A673 (cell line): ENCODE data around the gene ZNF780B. TPM values are rescaled to one million over a fixed set of nuclear protein-coding genes. Genes with fewer than 3 reads are reported as not detected.

Experiments
- Bru-seq: library from RNA; stranded (reverse); fragments of 400-500 nt; gene quantifications from one replicate; lab custom pipeline; 2021; lab: Mats Ljungman, UMichigan
- BruChase-seq, 2 experiments: library from RNA; stranded (reverse); fragments of 400-500 nt; gene quantifications; one replicate each; lab custom pipeline; 2021; lab: Mats Ljungman, UMichigan
- BruUV-seq: library from RNA; stranded (reverse); fragments of 400-500 nt; replicated peaks from 2 replicates; lab custom pipeline; 2021; lab: Mats Ljungman, UMichigan
- CTCF ChIA-PET: fragments of 300-600 bp; sonication (Branson Sonifier 250); formaldehyde crosslinking; loops from one replicate; lab custom pipeline; 2022; ENCODE audit warnings: antibody characterized with exemption; lab: Charles Lee
- POLR2A ChIA-PET: fragments of 300-600 bp; sonication (Branson Sonifier 250); formaldehyde crosslinking; loops from one replicate; lab custom pipeline; 2022; ENCODE audit warnings: antibody characterized with exemption; ENCODE audit not compliant: low non-redundant PET; lab: Charles Lee
- DNase-seq: peaks from one replicate; pipeline ENCODE4 v3.0.0-alpha.2; 2015; ENCODE audit warnings: low spot score
- H3K27ac ChIP-seq: fragments of 200-600 bp; sonication (generic); 2 replicates; pipeline ENCODE4 v1.5.1; 2016; ENCODE audit warnings: mixed run types, low read depth, mild to moderate bottlenecking, mixed read lengths, antibody characterized with exemption, low read length; ENCODE audit not compliant: poor library complexity, severe bottlenecking
- H3K27me3 ChIP-seq: fragments of 200-600 bp; sonication (generic); replicated peaks from 2 replicates; pipeline ENCODE4 v1.6.1; 2017; ENCODE audit warnings: mixed run types, low read depth, mild to moderate bottlenecking, mixed read lengths, antibody characterized with exemption, low read length; ENCODE audit not compliant: insufficient read depth, poor library complexity
- H3K36me3 ChIP-seq: fragments of 200-600 bp; sonication (generic); 2 replicates; pipeline ENCODE4 v1.6.1; 2016; ENCODE audit warnings: mixed run types, mild to moderate bottlenecking, mixed read lengths, antibody characterized with exemption, low read length; ENCODE audit not compliant: insufficient read depth, poor library complexity, severe bottlenecking
- H3K4me1 ChIP-seq: fragments of 200-600 bp; sonication (generic); 2 replicates; pipeline ENCODE4 v1.6.1; 2017; ENCODE audit warnings: mixed run types, mild to moderate bottlenecking, mixed read lengths, antibody characterized with exemption, low read length; ENCODE audit not compliant: insufficient read depth, poor library complexity, severe bottlenecking
- H3K4me3 ChIP-seq: fragments of 200-600 bp; sonication (generic); 2 replicates; pipeline ENCODE4 v1.5.1; 2016; ENCODE audit warnings: low read depth, mixed run types, mild to moderate bottlenecking, mixed read lengths, low read length; ENCODE audit not compliant: poor library complexity, severe bottlenecking
- H3K9me3 ChIP-seq: fragments of 200-600 bp; sonication (generic); 2 replicates; pipeline ENCODE4 v1.6.1; 2016; ENCODE audit warnings: mixed run types, low read depth, mild to moderate bottlenecking, mixed read lengths, antibody characterized with exemption, low read length; ENCODE audit not compliant: poor library complexity, severe bottlenecking
- EZH2 ChIP-seq: fragments of 200-600 bp; sonication (generic); IDR thresholded peaks from 2 replicates; pipeline ENCODE4 v1.6.1; 2017; ENCODE audit warnings: borderline replicate concordance, low read depth, mild to moderate bottlenecking, mixed read lengths, antibody characterized with exemption, low read length; ENCODE audit not compliant: poor library complexity, severe bottlenecking
- intact Hi-C: fragments of 100-400 bp; cut with micrococcal nuclease; formaldehyde crosslinking; loops from one replicate; pipeline ENCODE4 v1.10.0; 2022; ENCODE audit not compliant: unreplicated experiment
- long read RNA-seq: library from polyadenylated mRNA; stranded (forward); transcript quantifications from one replicate; pipeline ENCODE4 v2.0.0, GENCODE V29; 2022
- total RNA-seq: library from RNA; stranded (reverse); gene quantifications from 2 replicates; pipeline ENCODE4 v1.2.3, GENCODE V29; 2021
- TF ChIP-seq, protein P1 (sequence below): fragments of 300-800, 200-600 bp; sonication (generic); conservative IDR thresholded peaks from 2 replicates; pipeline ENCODE4 v1.5.1; 2017; ENCODE audit warnings: low read depth, mild to moderate bottlenecking, antibody characterized with exemption, low read length, moderate library complexity, mixed read lengths

The ZNF780B gene
- total RNA-seq (20.0 and 23.7 TPM in 2 replicates), Bru-seq, nascent RNA (percentile 83 among the genes with signal in this experiment), BruChase-seq, experiment 1, labeled RNA remaining after a 2-hour chase (percentile 94 among the genes with signal in this experiment), BruChase-seq, experiment 2, labeled RNA remaining after a 6-hour chase (percentile 88 among the genes with signal in this experiment)
- long read RNA-seq, partial matches to known transcripts: 0 of 3 reads
- long read RNA-seq, other reads (novel, unspliced or antisense): 3 of 3 reads

GRCh38 chr19:40055832-40056504 lies at the start of gene ZNF780B:
Gene ZNF780B, minus strand, starts transcription at chr19:40056231. Its CDS starts 5,899 bp downstream, at chr19:40050332.
- peak within 1 kb of the TSS; percentile 73 for H3K27ac ChIP-seq
- ChIA-PET CTCF (no interaction called here), POLR2A (no interaction called here)
- TF ChIP-seq, protein P1, sequence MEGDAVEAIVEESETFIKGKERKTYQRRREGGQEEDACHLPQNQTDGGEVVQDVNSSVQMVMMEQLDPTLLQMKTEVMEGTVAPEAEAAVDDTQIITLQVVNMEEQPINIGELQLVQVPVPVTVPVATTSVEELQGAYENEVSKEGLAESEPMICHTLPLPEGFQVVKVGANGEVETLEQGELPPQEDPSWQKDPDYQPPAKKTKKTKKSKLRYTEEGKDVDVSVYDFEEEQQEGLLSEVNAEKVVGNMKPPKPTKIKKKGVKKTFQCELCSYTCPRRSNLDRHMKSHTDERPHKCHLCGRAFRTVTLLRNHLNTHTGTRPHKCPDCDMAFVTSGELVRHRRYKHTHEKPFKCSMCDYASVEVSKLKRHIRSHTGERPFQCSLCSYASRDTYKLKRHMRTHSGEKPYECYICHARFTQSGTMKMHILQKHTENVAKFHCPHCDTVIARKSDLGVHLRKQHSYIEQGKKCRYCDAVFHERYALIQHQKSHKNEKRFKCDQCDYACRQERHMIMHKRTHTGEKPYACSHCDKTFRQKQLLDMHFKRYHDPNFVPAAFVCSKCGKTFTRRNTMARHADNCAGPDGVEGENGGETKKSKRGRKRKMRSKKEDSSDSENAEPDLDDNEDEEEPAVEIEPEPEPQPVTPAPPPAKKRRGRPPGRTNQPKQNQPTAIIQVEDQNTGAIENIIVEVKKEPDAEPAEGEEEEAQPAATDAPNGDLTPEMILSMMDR: no peak
- TF ChIP-seq EZH2: no peak
- no peaks in the 10 kb centered on the region for H3K27me3 ChIP-seq
- peak; percentile 83 for DNase-seq
- BruUV-seq: no TSS peak
- intact Hi-C loops: no loop called here
- peaks cover 7% of the 10 kb centered on the region for H3K4me1 ChIP-seq
- peak within 1 kb of the TSS; percentile 82 for H3K4me3 ChIP-seq
- peaks cover 21% of the 10 kb centered on the region for H3K9me3 ChIP-seq
- H3K36me3 ChIP-seq: no peaks in the 10 kb centered on the region

- ChIA-PET CTCF (no interaction called here), POLR2A (no interaction called here)
- intact Hi-C loops: no loop called here
- H3K4me1 ChIP-seq: no peaks in the 10 kb centered on the region
- H3K4me3 ChIP-seq: no peak overlapping the region
- no peaks in the 10 kb centered on the region for H3K36me3 ChIP-seq
- TF ChIP-seq EZH2: no peak
- TF ChIP-seq, protein P1: no peak
- BruUV-seq: no TSS peak
- H3K27me3 ChIP-seq: no peaks in the 10 kb centered on the region
- no peak overlapping the region for H3K27ac ChIP-seq
- no peak for DNase-seq
- no peaks in the 10 kb centered on the region for H3K9me3 ChIP-seq
Measured at GRCh38 chr19:40104754-40105153, 48.7 kb upstream of the ZNF780B start.

GRCh38 chr19:40103600-40103999 lies 47.6 kb upstream of the ZNF780B start:
- POLR2A ChIA-PET: interaction anchor here (0.6 kb wide), 1 partner anchor 47 kb away, joined by 4 read pairs; no protein-coding TSS in a partner anchor
- CTCF ChIA-PET: no interaction called here
- Histone ChIP-seq H3K27ac (no peak overlapping the region), H3K36me3 (no peaks in the 10 kb centered on the region), H3K4me1 (no peaks in the 10 kb centered on the region), H3K27me3 (peaks cover 3% of the 10 kb centered on the region), H3K4me3 (no peak overlapping the region), H3K9me3 (no peaks in the 10 kb centered on the region)
- DNase-seq: no peak
- BruUV-seq: no TSS peak
- no peak for TF ChIP-seq EZH2
- TF ChIP-seq, protein P1: no peak
- intact Hi-C loops: no loop called here
